AG09319 (cell line): ENCODE measurements around the gene DPF3.

ENCODE experiments used
- DNase-seq: peaks from one replicate; pipeline ENCODE4 v3.0.0-alpha.2; 2010; ENCODE audit warnings: low read depth; ENCODE audit errors: extremely low read depth
- TF ChIP-seq, protein P1 (sequence below): IDR thresholded peaks from 2 replicates; pipeline ENCODE4 v1.5.1; 2011; ENCODE audit warnings: low read depth, mild to moderate bottlenecking, inconsistent platforms, low read length, moderate library complexity

The DPF3 gene

DNA sequence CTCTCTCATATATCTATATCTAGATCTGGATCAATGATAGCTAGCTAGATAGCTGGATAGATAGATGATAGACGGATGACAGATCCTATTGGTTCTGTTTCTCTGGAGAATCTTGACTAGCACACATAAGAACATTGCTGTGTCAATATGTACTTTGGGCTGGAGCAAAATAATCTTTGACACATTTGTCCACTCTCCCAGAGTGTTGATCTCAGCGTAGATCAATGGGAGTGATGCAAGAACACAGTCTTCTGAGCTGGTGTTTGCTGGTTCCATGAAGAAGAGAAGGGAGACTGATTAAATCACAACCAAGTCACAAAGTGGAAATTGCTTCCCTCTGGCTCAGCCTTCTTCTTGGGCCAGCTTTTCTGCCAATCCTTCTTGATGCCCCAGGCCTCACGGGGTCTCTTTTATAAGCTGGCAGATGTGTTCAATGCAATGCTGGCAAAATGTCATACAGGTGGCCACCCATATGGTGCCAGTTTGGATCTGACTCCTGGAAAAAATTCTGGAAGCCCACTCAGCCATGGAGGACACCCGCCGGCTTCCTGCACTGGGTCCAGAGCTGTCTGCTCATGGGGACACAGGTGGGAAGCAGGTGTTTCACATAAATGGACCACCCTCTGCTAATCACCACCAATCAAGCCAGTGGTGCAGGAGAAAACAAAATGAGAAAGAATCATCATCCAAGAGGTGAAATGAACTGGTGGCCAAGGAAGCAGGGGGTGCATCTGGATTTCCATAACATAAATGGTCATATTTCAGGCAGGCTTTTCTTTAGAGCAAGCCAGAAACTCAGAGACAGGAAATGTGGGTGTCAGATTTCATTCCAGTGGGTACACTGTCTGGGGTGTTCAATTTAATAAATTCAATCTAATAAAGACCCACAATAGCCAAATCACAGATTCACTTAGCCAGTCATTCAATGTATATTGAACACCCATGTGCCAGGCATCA lies 310.3 kb downstream of the DPF3 start:
- TF ChIP-seq, protein P1, sequence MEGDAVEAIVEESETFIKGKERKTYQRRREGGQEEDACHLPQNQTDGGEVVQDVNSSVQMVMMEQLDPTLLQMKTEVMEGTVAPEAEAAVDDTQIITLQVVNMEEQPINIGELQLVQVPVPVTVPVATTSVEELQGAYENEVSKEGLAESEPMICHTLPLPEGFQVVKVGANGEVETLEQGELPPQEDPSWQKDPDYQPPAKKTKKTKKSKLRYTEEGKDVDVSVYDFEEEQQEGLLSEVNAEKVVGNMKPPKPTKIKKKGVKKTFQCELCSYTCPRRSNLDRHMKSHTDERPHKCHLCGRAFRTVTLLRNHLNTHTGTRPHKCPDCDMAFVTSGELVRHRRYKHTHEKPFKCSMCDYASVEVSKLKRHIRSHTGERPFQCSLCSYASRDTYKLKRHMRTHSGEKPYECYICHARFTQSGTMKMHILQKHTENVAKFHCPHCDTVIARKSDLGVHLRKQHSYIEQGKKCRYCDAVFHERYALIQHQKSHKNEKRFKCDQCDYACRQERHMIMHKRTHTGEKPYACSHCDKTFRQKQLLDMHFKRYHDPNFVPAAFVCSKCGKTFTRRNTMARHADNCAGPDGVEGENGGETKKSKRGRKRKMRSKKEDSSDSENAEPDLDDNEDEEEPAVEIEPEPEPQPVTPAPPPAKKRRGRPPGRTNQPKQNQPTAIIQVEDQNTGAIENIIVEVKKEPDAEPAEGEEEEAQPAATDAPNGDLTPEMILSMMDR, result no peak
- DNase-seq, result no peak

DNA sequence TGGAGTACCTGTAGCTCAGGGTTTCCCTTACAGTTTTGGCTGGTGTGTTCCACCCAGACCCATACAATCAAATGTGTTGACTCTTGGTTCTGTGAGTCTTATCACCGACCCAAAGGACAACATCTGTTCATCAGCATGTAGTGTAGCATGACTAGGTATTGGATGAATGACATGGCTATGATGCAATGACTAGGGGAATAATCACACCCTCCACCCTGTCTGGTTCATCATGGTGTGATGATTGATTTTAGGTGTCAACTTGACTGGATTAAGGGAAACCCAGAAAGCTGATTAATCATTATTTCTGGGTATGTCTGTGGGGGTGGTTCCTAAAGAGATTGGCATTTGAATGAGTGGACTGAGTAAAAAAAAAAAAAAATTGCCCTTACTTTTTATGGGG lies 311.3 kb downstream of the DPF3 start:
- TF ChIP-seq, protein P1, result no peak
- DNase-seq, result no peak

DNA sequence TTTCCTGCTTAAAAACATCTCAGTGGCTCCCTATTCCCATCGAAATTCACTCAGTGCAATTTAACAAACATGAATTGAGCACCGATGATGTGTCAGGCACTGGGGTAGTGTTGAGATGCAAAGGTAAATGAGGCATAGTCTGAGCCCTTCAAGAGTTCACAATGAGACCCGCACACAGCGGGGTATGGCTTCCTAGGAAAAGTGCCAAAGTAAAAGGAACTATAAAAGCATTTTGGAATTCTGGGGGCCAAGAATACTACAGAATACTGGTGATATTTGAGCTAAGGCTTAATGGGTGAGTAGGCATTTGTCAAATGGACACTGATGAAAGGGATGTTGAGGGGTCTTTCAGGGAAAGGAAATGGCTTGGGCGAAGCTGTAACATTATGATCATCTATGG lies 315.4 kb downstream of the DPF3 start:
- no peak for DNase-seq

DNA sequence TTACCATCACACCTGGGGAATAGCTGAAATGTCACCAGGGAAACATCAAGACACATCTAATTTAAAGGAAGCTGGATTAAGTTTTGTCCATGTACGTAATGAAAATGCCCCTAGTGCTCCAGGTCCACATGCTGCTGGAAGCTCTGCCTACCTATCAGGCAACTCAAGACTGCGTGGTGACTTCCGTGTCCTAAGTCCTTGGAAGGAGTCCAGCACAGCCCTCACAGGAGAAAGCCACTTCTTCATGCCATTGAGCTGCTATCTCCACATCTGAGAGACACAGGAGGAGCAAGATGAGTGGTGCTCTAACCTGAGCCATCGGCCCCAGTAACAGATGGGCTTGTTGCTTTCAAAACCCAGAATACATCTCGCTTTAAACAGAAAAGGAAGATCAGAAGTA lies 316.4 kb downstream of the DPF3 start:
- DNase-seq, result no peak

More for the DNA sequence above, 315.4 kb downstream of the DPF3 start:
- TF ChIP-seq, protein P1, result no peak

DNA sequence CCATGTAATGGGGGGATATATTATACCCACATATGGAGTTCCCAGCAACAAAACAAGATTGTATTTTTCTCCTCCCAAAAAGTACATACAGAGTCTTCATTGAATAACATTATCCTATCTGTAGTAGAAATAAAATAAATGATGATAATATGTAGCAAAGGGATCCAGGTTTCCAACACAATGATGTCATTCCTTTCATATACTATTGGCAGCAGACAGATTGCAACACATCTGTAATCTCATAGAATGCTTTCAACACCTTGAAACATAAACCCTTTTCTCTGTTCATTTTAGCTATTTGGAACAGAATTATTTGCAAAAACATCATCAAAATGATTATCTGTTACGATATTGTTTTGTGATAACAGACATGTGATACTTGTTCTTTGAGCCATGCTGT lies 317.6 kb downstream of the DPF3 start:
- TF ChIP-seq, protein P1, result no peak
- no peak for DNase-seq

More for the DNA sequence above, 316.4 kb downstream of the DPF3 start:
- TF ChIP-seq, protein P1, result no peak

DNA sequence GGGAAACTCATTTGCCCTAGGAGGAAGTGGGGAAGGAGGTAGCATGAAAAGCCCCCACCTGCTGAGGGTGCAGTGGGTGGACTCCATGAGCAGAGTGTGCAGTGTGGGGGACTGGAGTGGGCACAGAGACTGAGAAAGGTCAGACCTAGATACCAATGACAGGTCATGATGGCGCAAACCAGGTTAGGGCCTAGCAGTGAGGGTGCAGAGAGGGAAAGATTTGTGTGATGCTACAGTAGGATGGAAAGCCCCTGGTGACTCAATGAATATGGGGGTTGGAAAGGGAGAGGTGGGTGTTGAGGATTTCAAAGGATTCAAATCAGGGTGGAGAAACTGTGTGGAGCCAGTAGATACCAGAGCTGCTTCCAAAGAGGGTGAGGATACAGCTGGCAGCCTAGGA lies 319.2 kb downstream of the DPF3 start:
- TF ChIP-seq, protein P1, result no peak
- DNase-seq, result no peak

DNA sequence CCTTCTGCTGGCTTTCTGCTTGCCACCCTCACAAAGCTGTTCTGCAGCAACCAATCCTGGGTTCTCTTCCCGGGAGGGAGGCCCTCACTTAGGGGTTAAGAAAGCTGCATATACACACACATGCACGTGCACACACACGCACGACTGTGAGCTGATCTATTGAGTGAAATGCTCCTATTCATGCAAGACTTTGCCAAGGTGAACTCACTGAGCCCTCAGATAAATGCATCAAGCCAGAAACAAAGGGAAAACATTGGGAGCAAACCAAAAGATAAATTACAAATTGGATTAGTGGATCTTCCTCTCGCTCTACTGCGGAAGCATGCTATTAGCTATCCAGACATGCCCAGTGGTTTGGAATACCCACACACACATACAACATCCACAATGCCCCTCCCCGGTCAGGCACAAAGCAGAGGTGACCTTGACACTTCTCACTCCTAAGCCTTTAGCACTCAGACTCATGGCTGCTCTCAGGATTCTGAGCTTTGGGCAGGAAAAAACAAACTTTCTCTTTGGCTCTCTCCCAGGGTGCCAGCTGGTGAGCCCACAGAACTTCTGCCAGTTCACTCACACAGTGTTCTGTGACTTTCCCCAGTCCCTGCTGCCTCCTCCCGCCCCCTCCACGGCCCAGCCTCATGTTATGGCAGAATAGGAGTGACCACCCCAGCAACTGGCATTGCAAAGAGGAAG lies 320.0 kb downstream of the DPF3 start:
- DNase-seq, result no peak
- TF ChIP-seq, protein P1, result no peak
